Measurements from ENCODE around the gene SENP8. TPM values are rescaled to one million over a fixed set of nuclear protein-coding genes. Genes with fewer than 3 reads are reported as not detected.
A peak's percentile ranks its signal among the peaks of the same experiment; 100 is the strongest.
"Not testable (repeated sequence)": the region's sequence is repeated elsewhere in the genome, so short reads cannot be mapped to it uniquely, and the experiment has no call there.

The SENP8 gene
- total RNA-seq, 2 donors from 2014 or later, result 2.7 to 3.1 TPM

DNA sequence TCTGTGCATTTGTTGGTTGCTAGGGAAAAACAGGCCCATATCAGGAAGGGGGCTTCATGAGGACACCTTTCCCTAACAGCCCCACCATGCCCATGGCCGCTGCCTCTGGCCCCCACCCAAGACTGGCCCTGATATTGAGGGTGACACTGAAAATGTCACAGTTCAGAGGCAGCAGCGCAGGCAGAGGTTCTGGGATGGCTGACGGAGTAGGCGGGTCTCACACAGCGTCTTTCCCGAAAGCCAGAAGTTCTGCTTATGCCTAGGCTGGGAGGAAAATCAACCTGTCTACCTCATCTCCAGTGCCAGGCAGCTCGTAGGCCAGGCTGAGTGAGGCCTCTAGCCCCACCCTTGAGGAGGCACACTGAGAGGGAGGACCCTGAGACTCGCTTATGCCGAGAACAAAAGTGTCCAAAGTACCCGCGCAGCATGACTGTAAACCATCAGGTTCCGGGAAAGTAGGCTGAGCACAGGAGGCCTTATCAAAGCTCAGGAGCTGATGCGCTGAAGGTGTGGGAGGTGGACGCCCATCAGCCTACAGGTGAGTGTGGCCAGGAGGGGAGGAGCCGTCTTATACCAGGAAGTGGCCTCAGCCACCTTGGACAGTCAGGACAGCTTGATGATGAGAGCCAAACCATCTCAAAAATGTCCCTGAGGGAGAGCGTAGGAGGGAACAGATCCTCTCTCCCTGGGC is 51.9 kb downstream of the SENP8 start:
- DNase-seq (peak; percentile 74 to 90), ATAC-seq (peak; percentile 95)
- intact Hi-C loops (cut with DNase I, micrococcal nuclease), result no loop called here

- no peak for DNase-seq
- ATAC-seq, result no peak
- intact Hi-C loops (cut with DNase I, micrococcal nuclease), result no loop called here
These were observed 52.5 kb downstream of the SENP8 start for GRCh38 chr15:72170691-72171090.

DNA sequence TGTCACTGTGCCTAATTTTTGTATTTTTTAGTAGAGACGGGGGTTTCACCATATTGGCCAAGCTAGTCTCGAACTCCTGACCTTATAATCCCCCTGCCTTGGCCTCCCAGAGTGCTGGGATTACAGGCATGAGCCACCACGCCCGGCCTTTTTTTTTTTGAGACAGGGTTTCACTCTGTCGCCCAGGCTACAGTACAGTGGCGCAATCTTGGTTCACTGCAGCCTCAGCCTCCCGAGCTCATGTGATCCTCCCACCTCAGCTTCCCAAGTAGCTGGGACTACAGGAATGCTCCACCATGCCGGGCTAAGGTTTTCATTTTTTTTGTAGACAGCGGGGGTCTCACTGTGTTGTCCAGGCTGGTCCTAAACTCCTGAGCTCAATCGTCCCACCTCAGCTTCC is 53.8 kb downstream of the SENP8 start:
- intact Hi-C loops (cut with DNase I, micrococcal nuclease); ATAC-seq; DNase-seq: not testable (repeated sequence)

DNA sequence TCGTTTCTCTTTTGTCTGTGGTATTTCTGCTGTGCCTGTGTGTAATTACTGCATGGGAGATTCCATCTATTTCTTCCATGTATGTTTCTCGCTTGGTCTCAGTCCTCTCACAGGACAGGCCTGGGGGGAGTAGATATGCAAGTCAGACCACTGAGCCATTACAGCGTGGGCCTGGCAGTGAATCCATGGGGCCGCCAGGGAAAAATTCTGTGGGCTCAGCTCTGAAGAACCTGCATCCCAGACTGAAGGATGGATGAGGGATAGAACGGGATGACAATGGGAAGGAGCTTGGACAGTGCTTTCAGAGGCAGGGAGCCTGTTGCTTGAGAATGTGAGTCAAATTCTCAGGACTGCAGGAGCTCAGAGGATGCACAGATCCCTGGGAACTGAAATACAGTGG is 54.6 kb downstream of the SENP8 start:
- DNase-seq (no peak), ATAC-seq (no peak)
- intact Hi-C loops (cut with DNase I, micrococcal nuclease), result no loop called here

DNA sequence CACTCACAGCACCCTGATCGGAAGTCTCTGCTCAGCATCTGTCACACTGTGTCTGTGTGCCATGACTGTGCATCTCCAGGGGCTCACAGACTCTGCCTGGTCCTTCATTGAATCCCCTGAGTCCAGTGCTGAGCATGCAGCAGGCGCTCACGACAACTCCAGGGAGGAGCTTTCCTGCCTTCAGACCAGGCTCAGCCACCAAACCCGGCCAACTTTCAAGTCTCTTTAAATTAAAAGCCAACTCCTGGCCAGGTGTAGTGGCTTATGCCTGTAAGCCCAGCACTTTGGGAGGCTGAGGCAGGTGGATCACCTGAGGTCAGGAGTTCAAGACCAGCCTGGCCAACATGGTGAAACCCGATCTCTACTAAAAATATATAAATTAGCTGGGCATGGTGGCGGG is 55.2 kb downstream of the SENP8 start:
- DNase-seq (no peak), ATAC-seq (no peak)
- intact Hi-C loops (cut with DNase I, micrococcal nuclease), result no loop called here

DNA sequence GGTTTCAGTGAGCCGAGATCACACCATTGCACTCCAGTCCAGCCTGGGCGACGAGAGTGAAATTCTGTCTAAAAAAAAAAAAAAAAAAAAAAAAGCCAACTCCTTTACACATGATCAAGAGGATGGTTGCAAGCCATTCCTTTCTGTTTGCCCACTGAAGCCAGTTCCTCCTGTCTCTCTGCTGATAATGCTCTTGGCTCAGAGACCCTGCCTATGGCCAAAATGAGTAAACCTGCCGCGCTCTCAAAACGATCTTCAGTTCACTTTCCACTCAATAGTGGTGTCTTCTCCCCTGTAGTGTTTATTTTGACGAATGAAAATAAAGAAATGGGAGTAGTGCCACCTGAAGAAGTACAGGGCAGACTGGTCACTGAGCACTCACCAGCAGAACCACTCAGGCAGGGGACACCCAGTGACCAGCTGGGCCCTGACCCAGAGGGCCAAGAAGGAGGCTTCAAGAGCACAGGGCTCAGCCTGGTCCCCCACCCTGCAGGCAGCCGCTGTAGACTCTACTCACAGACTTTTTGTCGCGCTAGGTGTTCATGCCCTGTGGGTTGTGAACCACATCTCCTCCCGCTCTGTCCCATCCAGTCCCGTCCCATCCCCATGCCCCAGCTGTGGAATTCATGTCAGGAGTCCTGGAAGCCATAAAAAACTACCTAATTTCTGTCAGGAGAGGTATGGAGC is 55.8 kb downstream of the SENP8 start:
- no peak for ATAC-seq
- intact Hi-C loops (cut with DNase I, micrococcal nuclease), result no loop called here
- DNase-seq, result no peak

GRCh38 chr15:72174551-72175165 is 56.5 kb downstream of the SENP8 start:
- ATAC-seq (no peak), DNase-seq (no peak)
- intact Hi-C loops (cut with DNase I, micrococcal nuclease), result no loop called here

GRCh38 chr15:72175186-72176044 is 57.2 kb downstream of the SENP8 start:
- intact Hi-C loops (cut with DNase I, micrococcal nuclease), result no loop called here
- ATAC-seq, result no peak
- DNase-seq, result no peak

- ATAC-seq, result no peak
- intact Hi-C loops (cut with DNase I, micrococcal nuclease), result no loop called here
- DNase-seq, result no peak
These were observed 58.0 kb downstream of the SENP8 start for GRCh38 chr15:72176159-72176558.

GRCh38 chr15:72176743-72177142 is 58.5 kb downstream of the SENP8 start:
- no peak for ATAC-seq
- intact Hi-C loops (cut with DNase I, micrococcal nuclease), result no loop called here
- no peak for DNase-seq

DNA sequence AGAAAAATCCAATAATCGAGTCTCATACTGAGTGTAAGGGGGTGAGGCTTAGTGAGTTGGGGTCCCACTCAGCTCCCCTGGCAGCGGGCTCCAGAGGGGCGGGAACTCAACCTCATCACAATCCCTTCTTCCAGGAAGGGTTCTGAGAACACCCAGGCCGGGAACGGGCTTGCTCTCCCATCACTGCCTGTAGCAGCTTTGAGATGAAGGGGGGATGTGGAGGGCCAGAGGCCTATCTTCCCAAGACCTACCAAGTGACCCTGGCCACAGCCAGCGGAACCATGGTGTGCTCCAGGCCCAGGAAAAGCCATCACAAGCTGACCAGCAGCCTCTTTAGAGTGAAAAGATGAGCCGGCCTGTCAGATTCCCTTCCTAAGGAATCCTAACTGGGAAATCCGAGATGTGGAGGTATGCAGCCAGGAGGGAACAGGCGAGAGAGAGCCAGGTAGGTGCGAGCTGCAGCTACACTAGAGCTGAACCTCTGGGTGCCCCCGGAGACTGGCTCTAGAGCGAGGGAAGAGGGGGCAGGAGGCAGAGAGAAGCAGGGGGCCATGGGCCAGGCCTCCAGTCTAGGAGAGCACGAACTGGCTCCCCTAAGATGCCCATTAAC is 60.9 kb downstream of the SENP8 start:
- intact Hi-C loops (cut with DNase I, micrococcal nuclease), result no loop called here
- ATAC-seq (no peak), DNase-seq (no peak)

- DNase-seq, result no peak
- ATAC-seq, result no peak
- intact Hi-C loops (cut with DNase I, micrococcal nuclease), result no loop called here
These were observed 61.9 kb downstream of the SENP8 start for GRCh38 chr15:72179950-72180581.

- no peak for ATAC-seq
- DNase-seq, result no peak
- intact Hi-C loops (cut with DNase I, micrococcal nuclease), result no loop called here
These were observed 62.6 kb downstream of the SENP8 start for GRCh38 chr15:72180761-72181324.

DNA sequence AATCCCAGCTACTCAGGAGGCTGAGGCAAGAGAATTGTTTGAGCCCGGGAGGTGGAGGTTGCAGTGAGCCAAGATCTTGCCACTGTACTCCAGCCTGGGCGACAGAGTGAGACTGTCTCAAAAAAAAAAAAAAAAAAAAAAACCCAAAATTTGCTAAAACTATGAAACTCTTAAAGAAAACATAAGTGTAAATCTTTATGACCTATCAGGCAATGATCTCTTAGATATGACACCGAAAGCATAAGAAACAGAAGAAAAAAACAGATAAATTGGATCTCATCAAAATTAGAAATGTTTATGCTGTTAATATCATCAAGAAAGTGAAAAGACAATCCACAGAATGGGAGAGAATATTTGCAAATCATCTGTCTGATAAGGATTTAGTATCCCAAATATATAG is 64.0 kb downstream of the SENP8 start:
- intact Hi-C loops (cut with DNase I, micrococcal nuclease), result no loop called here
- ATAC-seq (no peak), DNase-seq (no peak)

DNA sequence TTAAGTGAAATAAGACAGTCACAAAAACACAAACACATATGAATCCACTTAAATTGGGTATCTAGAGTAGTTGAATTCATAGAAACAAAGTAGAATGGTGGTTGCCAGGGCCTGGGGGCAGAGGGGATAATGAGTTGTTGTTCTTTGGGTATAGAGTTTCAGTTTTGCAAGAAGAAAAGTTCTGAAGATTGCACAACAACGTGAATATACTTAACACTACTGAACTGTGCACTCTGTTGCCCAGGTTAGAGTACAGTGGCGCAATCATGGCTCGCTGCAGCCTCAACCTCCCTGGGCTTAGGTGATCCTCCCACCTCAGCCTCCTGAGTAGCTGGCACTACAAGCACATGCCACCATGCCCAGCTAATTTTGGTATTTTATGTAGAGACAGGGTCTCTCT is 64.5 kb downstream of the SENP8 start:
- no peak for ATAC-seq
- intact Hi-C loops (cut with DNase I, micrococcal nuclease), result no loop called here
- no peak for DNase-seq

- ATAC-seq, result no peak
- DNase-seq, result no peak
- intact Hi-C loops (cut with DNase I, micrococcal nuclease), result no loop called here
These were observed 65.6 kb downstream of the SENP8 start for GRCh38 chr15:72183781-72184164.

GRCh38 chr15:72184165-72184811 is 66.1 kb downstream of the SENP8 start:
- intact Hi-C loops (cut with DNase I, micrococcal nuclease), result no loop called here
- no peak for DNase-seq
- ATAC-seq, result peak; percentile 93
